ENCODE data around the gene DEFB115.

DNA sequence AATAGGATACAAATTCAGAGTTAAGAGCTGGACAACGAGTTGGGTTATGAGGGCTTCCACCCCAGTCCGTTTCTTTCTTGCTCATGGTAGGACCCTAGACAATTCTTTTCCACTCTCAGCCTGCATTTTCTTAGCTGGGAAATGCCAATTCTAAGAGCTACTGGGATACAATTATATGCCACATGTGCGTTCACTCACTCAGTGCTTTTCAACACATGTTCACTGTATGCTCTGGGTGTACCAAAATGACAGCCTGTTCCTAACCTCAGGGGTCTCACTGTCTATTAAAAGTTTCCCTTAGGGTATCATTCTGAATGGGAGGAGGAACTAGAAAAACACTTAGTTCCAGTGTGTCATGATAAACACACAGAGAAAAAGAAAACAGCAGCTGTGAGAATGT, 505 bp upstream of the DEFB115 start:
- TF ChIP-seq CTCF (IDR thresholded peaks at IDR 0.05): no peak
- no peak for TF ChIP-seq POLR2A (IDR thresholded peaks at IDR 0.05)

All from right lobe of liver (tissue), 4 donors.